Right lobe of liver (tissue), 4 donors: ENCODE measurements around the gene TTC39C.

Source experiments
- CTCF ChIP-seq, 4 donors: fragments of 200-600 bp in 3 of 4; fragments of 450-650 bp in 1 of 4; IDR thresholded peaks; one replicate each; pipeline versions ENCODE4 v1.5.1 to v1.8.0; 2016 to 2022; ENCODE audit warnings: antibody characterized with exemption in 4 of 4, mild to moderate bottlenecking in 2 of 4
- POLR2A ChIP-seq: fragments of 450-650 bp; IDR thresholded peaks from one replicate; pipeline ENCODE4 v1.6.1; 2017; ENCODE audit warnings: antibody characterized with exemption, mild to moderate bottlenecking
- donor health status: DM: no; HTN: no; CAD: no.
- donor health status: DM: no; HTN: no; CAD: no.
- donor health status: DM: no; HTN: yes; CAD: no.

GRCh38 chr18:24006712-24007313, 7.7 kb upstream of the TTC39C start:
- no peak for TF ChIP-seq CTCF (IDR thresholded peaks at IDR 0.05)
- no peak for TF ChIP-seq POLR2A
